Naive thymus-derived CD4-positive, alpha-beta T cell (primary cell): ENCODE measurements around the gene SPOCK3. TPM values are rescaled to one million over a fixed set of nuclear protein-coding genes. Genes with fewer than 3 reads are reported as not detected.

Source experiments
- ATAC-seq: fragments of 150-1000 bp; cut with Tn5 transposase; 2 replicates; pipeline ENCODE4 v1.10.0; 2021; ENCODE audit warnings: mild to moderate bottlenecking, moderate library complexity
- CTCF ChIA-PET: fragments of 350-600 bp; sonication (Branson Sonifier 250); formaldehyde crosslinking; loops from one replicate; lab custom pipeline; 2021; ENCODE audit warnings: antibody characterized with exemption; lab: Charles Lee
- POLR2A ChIA-PET: fragments of 350-600 bp; sonication (Branson Sonifier 250); formaldehyde crosslinking; loops from one replicate; lab custom pipeline; 2021; ENCODE audit warnings: antibody characterized with exemption, inconsistent platforms; lab: Charles Lee
- DNase-seq, 9 donors: peaks; one replicate each; pipeline versions ENCODE4 v3.0.0 to v3.0.0-alpha.2; 2020 to 2022; ENCODE audit warnings: mixed read lengths in 1 of 9
- H3K27ac ChIP-seq: one replicate; pipeline ENCODE4 v1.7.0; 2013; ENCODE audit warnings: mild to moderate bottlenecking, low read depth, low read length, moderate library complexity
- H3K27me3 ChIP-seq, 2 donors: one replicate each; pipeline ENCODE4 v1.7.0; 2013; ENCODE audit warnings: low read length in 2 of 2, mild to moderate bottlenecking in 2 of 2, moderate library complexity in 2 of 2; ENCODE audit not compliant: control insufficient read depth in 2 of 2, insufficient read depth in 2 of 2
- H3K36me3 ChIP-seq, 3 experiments: 1 replicate in 2 of 3; 2 replicates in 1 of 3; pipeline ENCODE4 v1.7.0; 2013; ENCODE audit warnings: low read length in 3 of 3, mild to moderate bottlenecking in 3 of 3, moderate library complexity in 1 of 3; ENCODE audit not compliant: insufficient read depth in 3 of 3, control insufficient read depth in 2 of 3
- H3K4me1 ChIP-seq, 2 donors: one replicate each; pipeline ENCODE4 v1.7.0; 2013; ENCODE audit warnings: low read length in 2 of 2, mild to moderate bottlenecking in 2 of 2, moderate library complexity in 1 of 2; ENCODE audit not compliant: control insufficient read depth in 2 of 2, insufficient read depth in 2 of 2
- H3K4me3 ChIP-seq: 2 replicates; pipeline ENCODE4 v1.7.0; 2013; ENCODE audit warnings: mild to moderate bottlenecking, low read length
- H3K9me3 ChIP-seq, 3 experiments: 1 replicate in 2 of 3; 2 replicates in 1 of 3; pipeline ENCODE4 v1.7.0; 2013; ENCODE audit warnings: low read length in 3 of 3; ENCODE audit not compliant: control insufficient read depth in 2 of 3
- H3K27ac Mint-ChIP-seq, 9 donors: one replicate each; pipeline ENCODE4 v1.8.0; 2020 to 2022; ENCODE audit warnings: mixed read lengths in 9 of 9, mild to moderate bottlenecking in 8 of 9, moderate library complexity in 5 of 9, inconsistent platforms in 2 of 9
- H3K27me3 Mint-ChIP-seq, 5 donors: one replicate each; pipeline ENCODE4 v1.8.0; 2021 to 2022; ENCODE audit warnings: mixed read lengths in 5 of 5, mild to moderate bottlenecking in 1 of 5
- H3K36me3 Mint-ChIP-seq, 5 donors: one replicate each; pipeline ENCODE4 v1.8.0; 2020 to 2022; ENCODE audit warnings: mixed read lengths in 5 of 5, mild to moderate bottlenecking in 3 of 5, inconsistent platforms in 1 of 5
- H3K4me1 Mint-ChIP-seq, 7 donors: one replicate each; pipeline ENCODE4 v1.8.0; 2020 to 2022; ENCODE audit warnings: mixed read lengths in 7 of 7, mild to moderate bottlenecking in 3 of 7, inconsistent platforms in 1 of 7
- H3K4me3 Mint-ChIP-seq, 10 donors: one replicate each; pipeline ENCODE4 v1.8.0; 2020 to 2022; ENCODE audit warnings: mild to moderate bottlenecking in 10 of 10, mixed read lengths in 10 of 10, moderate library complexity in 6 of 10, inconsistent platforms in 2 of 10
- H3K9me3 Mint-ChIP-seq, 11 donors: one replicate each; pipeline ENCODE4 v1.8.0; 2020 to 2022; ENCODE audit warnings: mixed read lengths in 11 of 11, mild to moderate bottlenecking in 4 of 11, inconsistent platforms in 1 of 11, moderate library complexity in 1 of 11
- intact Hi-C, 2 donors: fragments of 100-400 bp; cut with micrococcal nuclease; formaldehyde crosslinking; loops; one replicate each; pipeline ENCODE4 v1.15.1; 2023
- polyA plus RNA-seq, 2 donors: library from polyadenylated mRNA; unstranded; fragments of 300-500 nt; fragmentation: Illumina TruSeq; gene quantifications; one replicate each; pipeline ENCODE4 v1.2.3, GENCODE V29; 2021
- total RNA-seq, 6 experiments: library from RNA in 5 of 6; stranded (reverse) in 5 of 6; gene quantifications; 1 replicate in 5 of 6; 2 replicates in 1 of 6; pipeline ENCODE4 v1.2.3 and lab custom pipeline; 2021 to 2026

SPOCK3 gene
- total and polyA plus RNA-seq, 7 experiments from 2014 or later: 0.54 TPM; not detected in 6

DNA sequence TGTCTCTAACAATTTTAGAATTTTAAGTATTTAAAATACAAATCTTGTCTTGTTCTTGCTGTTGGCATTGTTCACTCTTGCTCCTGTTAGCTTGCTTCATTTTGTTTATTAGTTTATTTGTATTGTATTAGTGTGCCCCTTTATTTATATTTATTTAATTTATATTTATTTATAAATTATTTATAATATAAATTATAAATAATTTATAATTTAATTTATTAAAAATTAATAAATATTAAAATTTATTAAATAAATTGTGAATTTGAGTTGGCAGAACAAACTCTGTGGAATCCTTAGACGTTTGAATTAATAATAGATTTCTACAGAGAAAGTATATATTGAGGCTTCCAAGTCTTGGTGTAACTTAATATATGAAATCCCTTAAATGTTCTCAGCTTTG is 331.4 kb downstream of the SPOCK3 start:
- no peak for DNase-seq
- Mint-ChIP-seq H3K27me3 (no peaks in the 10 kb centered on the region), H3K9me3 (peaks cover 0 to 15% (median 3%) of the 10 kb centered on the region in 11 donors), H3K27ac (no peak overlapping the region), H3K4me3 (no peak overlapping the region), H3K4me1 (no peaks in the 10 kb centered on the region), H3K36me3 (no peaks in the 10 kb centered on the region)
- ChIA-PET POLR2A (no interaction called here), CTCF (no interaction called here)
- Histone ChIP-seq H3K27me3 (no peaks in the 10 kb centered on the region), H3K27ac (no peak overlapping the region), H3K9me3 (no peaks in the 10 kb centered on the region), H3K4me1 (no peaks in the 10 kb centered on the region), H3K36me3 (no peaks in the 10 kb centered on the region), H3K4me3 (no peak overlapping the region)
- no peak for ATAC-seq
- intact Hi-C loops: no loop called here

DNA sequence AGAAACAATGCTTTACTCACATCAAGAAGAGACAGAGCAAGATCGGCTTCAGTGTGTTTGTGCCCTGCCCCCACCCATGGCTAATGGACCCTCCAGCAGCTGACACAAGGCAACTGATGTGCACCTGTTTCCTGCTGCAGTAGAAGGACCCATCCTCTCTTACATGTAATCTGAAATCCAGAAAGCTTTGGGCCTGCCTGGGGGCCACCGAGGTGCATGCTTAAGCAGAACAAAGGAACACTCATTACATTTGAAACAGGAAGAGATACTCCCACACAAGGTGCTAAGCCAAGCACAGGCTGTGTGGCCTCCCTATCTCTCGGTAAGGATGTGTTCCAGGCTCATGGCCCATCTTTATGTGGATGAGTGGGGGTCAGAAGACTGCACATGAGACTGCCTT is 338.0 kb downstream of the SPOCK3 start:
- H3K4me3 Mint-ChIP-seq: no peak overlapping the region
- H3K27ac ChIP-seq: no peak overlapping the region
- H3K27ac Mint-ChIP-seq: no peak overlapping the region
- no peak for DNase-seq
- H3K27me3 Mint-ChIP-seq: no peaks in the 10 kb centered on the region
- peaks cover 0 to 15% (median 4%) of the 10 kb centered on the region in 11 donors for H3K9me3 Mint-ChIP-seq
- H3K36me3 ChIP-seq: no peaks in the 10 kb centered on the region
- ATAC-seq: no peak
- H3K36me3 Mint-ChIP-seq: no peaks in the 10 kb centered on the region
- H3K4me1 Mint-ChIP-seq: no peaks in the 10 kb centered on the region
- intact Hi-C loops: no loop called here
- no peaks in the 10 kb centered on the region for H3K4me1 ChIP-seq
- H3K4me3 ChIP-seq: no peak overlapping the region
- no peaks in the 10 kb centered on the region for H3K9me3 ChIP-seq
- ChIA-PET CTCF (no interaction called here), POLR2A (no interaction called here)
- no peaks in the 10 kb centered on the region for H3K27me3 ChIP-seq

DNA sequence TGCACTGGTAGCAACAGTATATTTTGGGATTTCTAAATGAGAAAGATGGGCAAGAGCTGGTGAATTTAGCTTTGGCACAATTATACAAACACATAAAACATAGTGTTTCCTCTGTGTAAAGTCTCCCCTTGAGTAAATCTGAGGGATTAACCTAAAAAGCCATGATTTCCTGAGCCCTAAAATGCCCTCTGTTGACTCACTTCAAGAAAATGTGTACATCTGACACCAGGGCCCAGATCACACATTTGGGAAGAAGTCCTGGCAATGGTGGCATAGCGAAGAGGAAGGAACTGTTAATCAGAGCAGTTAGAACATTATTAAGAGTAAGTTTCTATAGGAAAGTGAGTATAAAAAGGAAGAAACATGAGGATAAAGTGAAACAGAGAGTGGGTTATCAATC is 338.5 kb downstream of the SPOCK3 start:
- Mint-ChIP-seq H3K4me3 (no peak overlapping the region), H3K27ac (no peak overlapping the region), H3K4me1 (no peaks in the 10 kb centered on the region), H3K27me3 (no peaks in the 10 kb centered on the region), H3K9me3 (peaks cover 0 to 15% (median 3%) of the 10 kb centered on the region in 11 donors), H3K36me3 (no peaks in the 10 kb centered on the region)
- CTCF ChIA-PET: no interaction called here
- no peaks in the 10 kb centered on the region for H3K9me3 ChIP-seq
- H3K27me3 ChIP-seq: no peaks in the 10 kb centered on the region
- no peak for ATAC-seq
- H3K4me1 ChIP-seq: no peaks in the 10 kb centered on the region
- intact Hi-C loops: no loop called here
- H3K27ac ChIP-seq: no peak overlapping the region
- no peak overlapping the region for H3K4me3 ChIP-seq
- POLR2A ChIA-PET: no interaction called here
- no peaks in the 10 kb centered on the region for H3K36me3 ChIP-seq
- no peak for DNase-seq

DNA sequence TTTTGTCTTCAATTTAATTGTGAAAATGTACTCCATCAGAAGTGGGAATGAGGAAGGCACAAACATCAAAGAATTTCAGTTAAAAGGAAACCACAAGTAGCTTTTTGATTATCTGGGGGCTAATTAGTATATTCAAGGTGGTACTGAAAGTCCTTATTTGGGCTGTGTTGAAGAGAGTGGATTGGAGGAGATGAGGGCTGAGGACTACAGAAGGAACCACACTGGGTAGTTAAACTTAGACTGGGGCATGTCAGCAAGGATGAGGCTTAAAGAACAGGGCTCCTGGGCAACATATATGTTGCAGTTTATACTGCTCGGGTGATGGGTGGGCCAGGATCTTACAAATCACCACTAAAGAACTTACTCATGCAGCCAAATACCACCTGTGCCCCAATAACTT is 346.8 kb downstream of the SPOCK3 start:
- Histone ChIP-seq H3K36me3 (no peaks in the 10 kb centered on the region), H3K4me3 (no peak overlapping the region), H3K9me3 (no peaks in the 10 kb centered on the region), H3K4me1 (no peaks in the 10 kb centered on the region), H3K27me3 (no peaks in the 10 kb centered on the region), H3K27ac (no peak overlapping the region)
- Mint-ChIP-seq H3K4me1 (no peaks in the 10 kb centered on the region), H3K27me3 (no peaks in the 10 kb centered on the region), H3K36me3 (no peaks in the 10 kb centered on the region), H3K4me3 (no peak overlapping the region), H3K27ac (no peak overlapping the region), H3K9me3 (peaks cover 0 to 5% (median 0%) of the 10 kb centered on the region in 11 donors)
- POLR2A ChIA-PET: no interaction called here
- ATAC-seq: no peak
- DNase-seq: no peak
- intact Hi-C loops: no loop called here
- CTCF ChIA-PET: no interaction called here

DNA sequence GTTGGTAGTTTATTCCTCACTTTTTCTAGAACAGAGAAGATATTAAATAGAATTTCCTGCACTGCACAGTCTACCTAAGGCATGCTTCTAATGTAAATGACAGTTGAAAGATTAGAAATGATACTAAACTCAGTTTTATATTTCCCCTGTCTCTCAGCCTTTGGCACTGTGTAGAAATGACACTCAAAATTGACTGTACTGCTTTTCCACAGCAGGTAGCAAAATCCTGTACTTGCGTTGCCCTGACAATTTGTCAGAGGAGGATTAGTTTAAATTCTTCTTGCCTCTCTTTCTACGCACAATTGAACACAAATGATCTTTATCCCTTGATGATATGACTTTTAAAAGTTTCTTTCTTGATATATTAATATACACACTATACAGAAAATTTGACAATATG is 347.6 kb downstream of the SPOCK3 start:
- H3K36me3 Mint-ChIP-seq: no peaks in the 10 kb centered on the region
- no peak overlapping the region for H3K27ac Mint-ChIP-seq
- peaks cover 0 to 9% (median 0%) of the 10 kb centered on the region in 11 donors for H3K9me3 Mint-ChIP-seq

DNA sequence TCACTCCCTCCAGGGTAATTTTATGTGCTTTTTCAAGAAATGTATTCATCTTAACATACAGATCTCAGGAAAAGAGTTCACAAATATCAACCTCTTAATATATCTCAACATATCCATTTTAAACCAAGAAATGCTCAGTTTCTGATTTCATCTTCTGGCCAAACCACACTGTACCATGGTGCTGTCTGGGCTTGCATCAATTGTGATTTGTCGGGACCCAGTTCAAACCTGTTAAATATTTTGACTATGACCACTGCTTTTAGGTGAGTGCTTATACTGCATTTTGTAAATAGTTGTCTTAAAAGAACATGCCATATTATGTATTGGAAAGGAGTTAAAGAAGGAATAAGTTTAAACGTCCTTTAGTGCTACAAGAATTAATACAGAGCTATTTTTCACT is 352.1 kb downstream of the SPOCK3 start:
- H3K4me1 ChIP-seq: no peaks in the 10 kb centered on the region
- no peak overlapping the region for H3K4me3 ChIP-seq
- no peak overlapping the region for H3K27ac Mint-ChIP-seq
- H3K4me3 Mint-ChIP-seq: no peak overlapping the region
- ChIA-PET CTCF (no interaction called here), POLR2A (no interaction called here)
- intact Hi-C loops: no loop called here
- no peaks in the 10 kb centered on the region for H3K27me3 Mint-ChIP-seq
- H3K4me1 Mint-ChIP-seq: no peaks in the 10 kb centered on the region
- no peak overlapping the region for H3K27ac ChIP-seq
- no peaks in the 10 kb centered on the region for H3K27me3 ChIP-seq
- no peaks in the 10 kb centered on the region for H3K36me3 ChIP-seq
- peaks cover 0 to 8% (median 1%) of the 10 kb centered on the region in 11 donors for H3K9me3 Mint-ChIP-seq
- no peaks in the 10 kb centered on the region for H3K36me3 Mint-ChIP-seq
- DNase-seq: no peak
- no peaks in the 10 kb centered on the region for H3K9me3 ChIP-seq
- ATAC-seq: no peak

More for the DNA sequence above, 347.6 kb downstream of the SPOCK3 start:
- H3K4me1 Mint-ChIP-seq: no peaks in the 10 kb centered on the region
- H3K27me3 Mint-ChIP-seq: no peaks in the 10 kb centered on the region
- Histone ChIP-seq H3K27me3 (no peaks in the 10 kb centered on the region), H3K36me3 (no peaks in the 10 kb centered on the region), H3K27ac (no peak overlapping the region), H3K4me1 (no peaks in the 10 kb centered on the region), H3K4me3 (no peak overlapping the region), H3K9me3 (no peaks in the 10 kb centered on the region)
- ATAC-seq: no peak
- ChIA-PET POLR2A (no interaction called here), CTCF (no interaction called here)
- DNase-seq: no peak
- intact Hi-C loops: no loop called here
- H3K4me3 Mint-ChIP-seq: no peak overlapping the region

DNA sequence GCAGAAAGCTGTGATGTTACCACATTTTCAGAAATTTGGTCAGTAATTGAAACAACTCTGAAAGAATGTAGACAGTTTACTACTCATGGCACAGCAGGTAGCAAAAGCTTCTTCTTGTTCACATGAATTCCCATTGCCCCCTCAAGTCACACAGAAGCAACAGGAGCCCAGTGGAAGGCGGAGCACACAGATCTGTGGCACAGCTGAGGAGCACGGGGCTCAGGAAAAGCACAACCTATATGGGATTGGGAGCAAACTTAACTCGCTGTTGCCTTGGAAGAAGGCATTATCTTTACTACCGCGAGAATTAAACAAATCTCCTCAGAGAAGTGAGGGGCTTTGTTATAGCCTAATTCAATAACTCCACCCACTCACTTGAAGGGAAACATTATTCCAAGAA is 358.5 kb downstream of the SPOCK3 start:
- Histone ChIP-seq H3K27me3 (no peaks in the 10 kb centered on the region), H3K4me3 (no peak overlapping the region), H3K27ac (no peak overlapping the region), H3K9me3 (no peaks in the 10 kb centered on the region), H3K4me1 (no peaks in the 10 kb centered on the region), H3K36me3 (no peaks in the 10 kb centered on the region)
- H3K27ac Mint-ChIP-seq: no peak overlapping the region
- DNase-seq (no peak), ATAC-seq (no peak)
- no peak overlapping the region for H3K4me3 Mint-ChIP-seq
- H3K36me3 Mint-ChIP-seq: no peaks in the 10 kb centered on the region
- H3K27me3 Mint-ChIP-seq: no peaks in the 10 kb centered on the region
- ChIA-PET POLR2A (no interaction called here), CTCF (no interaction called here)
- no peaks in the 10 kb centered on the region for H3K4me1 Mint-ChIP-seq
- intact Hi-C loops: no loop called here
- peaks cover 0 to 13% (median 6%) of the 10 kb centered on the region in 11 donors for H3K9me3 Mint-ChIP-seq
